Measurements from ENCODE around the gene TRIM71.
A peak's percentile ranks its signal among the peaks of the same experiment; 100 is the strongest.
"Not testable (repeated sequence)": the region's sequence is repeated elsewhere in the genome, so short reads cannot be mapped to it uniquely, and the experiment has no call there.

The TRIM71 gene

GRCh38 chr3:32901005-32901932, 83.5 kb downstream of the TRIM71 start:
- TF ChIP-seq, protein P1, sequence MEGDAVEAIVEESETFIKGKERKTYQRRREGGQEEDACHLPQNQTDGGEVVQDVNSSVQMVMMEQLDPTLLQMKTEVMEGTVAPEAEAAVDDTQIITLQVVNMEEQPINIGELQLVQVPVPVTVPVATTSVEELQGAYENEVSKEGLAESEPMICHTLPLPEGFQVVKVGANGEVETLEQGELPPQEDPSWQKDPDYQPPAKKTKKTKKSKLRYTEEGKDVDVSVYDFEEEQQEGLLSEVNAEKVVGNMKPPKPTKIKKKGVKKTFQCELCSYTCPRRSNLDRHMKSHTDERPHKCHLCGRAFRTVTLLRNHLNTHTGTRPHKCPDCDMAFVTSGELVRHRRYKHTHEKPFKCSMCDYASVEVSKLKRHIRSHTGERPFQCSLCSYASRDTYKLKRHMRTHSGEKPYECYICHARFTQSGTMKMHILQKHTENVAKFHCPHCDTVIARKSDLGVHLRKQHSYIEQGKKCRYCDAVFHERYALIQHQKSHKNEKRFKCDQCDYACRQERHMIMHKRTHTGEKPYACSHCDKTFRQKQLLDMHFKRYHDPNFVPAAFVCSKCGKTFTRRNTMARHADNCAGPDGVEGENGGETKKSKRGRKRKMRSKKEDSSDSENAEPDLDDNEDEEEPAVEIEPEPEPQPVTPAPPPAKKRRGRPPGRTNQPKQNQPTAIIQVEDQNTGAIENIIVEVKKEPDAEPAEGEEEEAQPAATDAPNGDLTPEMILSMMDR (IDR thresholded peaks at IDR 0.05; ENCODE audit: low read depth, low read length): no peak

DNA sequence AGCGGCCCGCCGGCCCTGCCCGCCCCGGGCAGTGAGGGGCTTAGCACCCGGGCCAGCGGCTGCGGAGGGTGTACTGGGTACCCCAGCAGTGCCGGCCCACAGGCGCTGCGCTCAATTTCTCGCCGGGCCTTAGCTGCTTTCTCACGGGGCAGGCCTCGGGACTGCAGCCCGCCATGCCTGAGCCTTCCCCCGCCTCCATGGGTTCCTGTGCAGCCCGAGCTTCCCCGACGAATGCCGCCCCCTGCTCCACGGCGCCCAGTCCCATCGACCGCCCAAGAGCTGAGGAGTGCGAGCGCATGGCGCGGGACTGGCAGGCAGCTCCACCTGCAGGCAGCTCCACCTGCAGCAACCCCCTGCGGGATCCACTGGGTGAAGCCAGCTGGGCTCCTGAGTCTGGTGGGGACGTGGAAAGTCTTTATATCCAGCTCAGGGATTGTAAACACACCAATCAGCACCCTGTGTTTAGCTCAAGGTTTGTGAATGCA, 85.1 kb downstream of the TRIM71 start:
- not testable (repeated sequence) for H3K36me3 ChIP-seq; H3K9me3 ChIP-seq (ENCODE audit: severe bottlenecking); H3K27me3 ChIP-seq (ENCODE audit: insufficient read depth, low read depth, severe bottlenecking)
- TF ChIP-seq, protein P1 (IDR thresholded peaks at IDR 0.05; ENCODE audit: low read depth, low read length): peak; percentile 58
- H3K27ac ChIP-seq: peak overlapping the region; percentile 43
- H3K4me3 ChIP-seq (ENCODE audit: low read depth, low read length): peak overlapping the region; percentile 37
- DNase-seq: peak; percentile 87

More at GRCh38 chr3:32901005-32901932, 83.5 kb downstream of the TRIM71 start:
- DNase-seq: no peak
- no peaks in the 10 kb centered on the region for H3K9me3 ChIP-seq (ENCODE audit: severe bottlenecking)
- H3K27ac ChIP-seq: no peak overlapping the region
- H3K4me3 ChIP-seq (ENCODE audit: low read depth, low read length): no peak overlapping the region
- H3K27me3 ChIP-seq (ENCODE audit: insufficient read depth, low read depth, severe bottlenecking): no peaks in the 10 kb centered on the region
- no peaks in the 10 kb centered on the region for H3K36me3 ChIP-seq

DNA sequence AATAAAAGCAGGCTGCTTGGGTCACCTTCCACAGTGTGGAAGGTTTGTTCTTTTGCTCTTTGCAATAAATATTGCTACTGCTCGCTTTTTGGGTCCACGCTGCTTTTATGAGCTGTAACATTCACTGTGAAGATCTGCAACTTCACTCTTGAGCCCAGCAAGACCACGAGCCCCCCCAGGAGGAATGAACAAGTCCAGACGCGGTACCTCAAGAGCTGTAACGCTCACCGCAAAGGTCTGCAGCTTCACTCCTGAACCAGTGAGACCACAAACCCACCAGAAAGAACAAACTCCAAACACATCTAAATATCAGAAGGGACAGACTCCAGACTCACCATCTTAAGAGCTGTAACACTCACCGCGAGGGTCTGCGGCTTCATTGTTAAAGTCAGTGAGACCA, 86.2 kb downstream of the TRIM71 start:
- H3K9me3 ChIP-seq (ENCODE audit: severe bottlenecking): no peaks in the 10 kb centered on the region
- H3K27ac ChIP-seq: no peak overlapping the region
- H3K27me3 ChIP-seq (ENCODE audit: insufficient read depth, low read depth, severe bottlenecking): no peaks in the 10 kb centered on the region
- no peak overlapping the region for H3K4me3 ChIP-seq (ENCODE audit: low read depth, low read length)
- TF ChIP-seq, protein P1 (IDR thresholded peaks at IDR 0.05; ENCODE audit: low read depth, low read length): no peak
- H3K36me3 ChIP-seq: no peaks in the 10 kb centered on the region
- DNase-seq: no peak

DNA sequence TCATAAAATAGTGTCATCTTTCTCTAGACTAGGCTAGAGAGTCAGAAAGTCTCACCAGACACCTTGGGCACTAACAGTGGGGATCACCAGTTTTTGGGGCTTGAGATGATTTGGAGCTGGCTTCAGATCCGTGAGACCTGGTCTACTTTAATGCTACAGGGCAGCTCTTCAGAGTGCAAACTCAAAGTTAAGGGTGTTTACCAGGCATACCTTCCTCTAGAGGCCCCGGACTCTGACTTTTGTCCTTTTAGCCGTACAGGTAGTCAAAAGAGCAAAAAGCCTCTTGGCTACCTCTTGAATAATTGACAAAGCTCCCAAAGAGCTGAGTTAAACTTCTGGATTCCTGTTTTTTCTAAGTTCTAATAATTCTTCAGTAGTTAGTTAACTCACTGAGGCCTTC, 92.2 kb downstream of the TRIM71 start:
- H3K4me3 ChIP-seq (ENCODE audit: low read depth, low read length): no peak overlapping the region
- TF ChIP-seq, protein P1 (IDR thresholded peaks at IDR 0.05; ENCODE audit: low read depth, low read length): no peak
- H3K27ac ChIP-seq: no peak overlapping the region
- no peaks in the 10 kb centered on the region for H3K9me3 ChIP-seq (ENCODE audit: severe bottlenecking)
- H3K36me3 ChIP-seq: no peaks in the 10 kb centered on the region
- H3K27me3 ChIP-seq (ENCODE audit: insufficient read depth, low read depth, severe bottlenecking): no peaks in the 10 kb centered on the region
- DNase-seq: no peak

- no peak for DNase-seq
Observed at GRCh38 chr3:32910954-32911353, 93.2 kb downstream of the TRIM71 start.

More at GRCh38 chr3:32910954-32911353, 93.2 kb downstream of the TRIM71 start:
- TF ChIP-seq, protein P1 (IDR thresholded peaks at IDR 0.05; ENCODE audit: low read depth, low read length): no peak
- Histone ChIP-seq H3K4me3 (ENCODE audit: low read depth, low read length) (no peak overlapping the region), H3K36me3 (no peaks in the 10 kb centered on the region), H3K27me3 (ENCODE audit: insufficient read depth, low read depth, severe bottlenecking) (no peaks in the 10 kb centered on the region), H3K9me3 (ENCODE audit: severe bottlenecking) (no peaks in the 10 kb centered on the region), H3K27ac (no peak overlapping the region)

Data from WERI-Rb-1 (cell line).